Neural progenitor cell (in vitro differentiated cells): ENCODE results near the gene DAPK3.

Source experiments
- EZH2 ChIP-seq: fragments of 200-600 bp; sonication (generic); IDR thresholded peaks from 2 replicates; pipeline ENCODE4 v1.6.1; 2017; ENCODE audit warnings: antibody characterized with exemption, mild to moderate bottlenecking, moderate library complexity
- TF ChIP-seq, protein P1 (sequence below): fragments of 200-600 bp; sonication (generic); IDR thresholded peaks from 2 replicates; pipeline ENCODE4 v1.5.1; 2017; ENCODE audit warnings: antibody characterized with exemption, mild to moderate bottlenecking

DNA sequence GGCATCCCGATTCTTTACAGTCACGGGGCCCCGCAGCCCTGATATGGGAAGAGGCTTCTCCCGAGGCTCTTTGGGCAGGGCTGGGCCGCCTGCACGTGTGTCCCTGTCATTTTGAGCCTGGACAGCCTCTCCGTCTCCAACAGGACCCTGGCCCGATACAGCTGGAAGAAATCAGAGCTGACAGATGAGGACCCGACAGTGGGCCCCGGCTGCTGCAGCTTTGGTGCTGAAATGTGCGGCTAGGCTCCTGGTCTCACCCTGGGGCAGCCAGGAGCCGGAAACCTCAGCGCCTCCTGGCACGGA, 39.9 kb upstream of the DAPK3 start:
- TF ChIP-seq, protein P1, sequence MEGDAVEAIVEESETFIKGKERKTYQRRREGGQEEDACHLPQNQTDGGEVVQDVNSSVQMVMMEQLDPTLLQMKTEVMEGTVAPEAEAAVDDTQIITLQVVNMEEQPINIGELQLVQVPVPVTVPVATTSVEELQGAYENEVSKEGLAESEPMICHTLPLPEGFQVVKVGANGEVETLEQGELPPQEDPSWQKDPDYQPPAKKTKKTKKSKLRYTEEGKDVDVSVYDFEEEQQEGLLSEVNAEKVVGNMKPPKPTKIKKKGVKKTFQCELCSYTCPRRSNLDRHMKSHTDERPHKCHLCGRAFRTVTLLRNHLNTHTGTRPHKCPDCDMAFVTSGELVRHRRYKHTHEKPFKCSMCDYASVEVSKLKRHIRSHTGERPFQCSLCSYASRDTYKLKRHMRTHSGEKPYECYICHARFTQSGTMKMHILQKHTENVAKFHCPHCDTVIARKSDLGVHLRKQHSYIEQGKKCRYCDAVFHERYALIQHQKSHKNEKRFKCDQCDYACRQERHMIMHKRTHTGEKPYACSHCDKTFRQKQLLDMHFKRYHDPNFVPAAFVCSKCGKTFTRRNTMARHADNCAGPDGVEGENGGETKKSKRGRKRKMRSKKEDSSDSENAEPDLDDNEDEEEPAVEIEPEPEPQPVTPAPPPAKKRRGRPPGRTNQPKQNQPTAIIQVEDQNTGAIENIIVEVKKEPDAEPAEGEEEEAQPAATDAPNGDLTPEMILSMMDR, result no peak
- no peak for TF ChIP-seq EZH2
